ENCODE measurements around the gene MKKS.

The MKKS gene

DNA sequence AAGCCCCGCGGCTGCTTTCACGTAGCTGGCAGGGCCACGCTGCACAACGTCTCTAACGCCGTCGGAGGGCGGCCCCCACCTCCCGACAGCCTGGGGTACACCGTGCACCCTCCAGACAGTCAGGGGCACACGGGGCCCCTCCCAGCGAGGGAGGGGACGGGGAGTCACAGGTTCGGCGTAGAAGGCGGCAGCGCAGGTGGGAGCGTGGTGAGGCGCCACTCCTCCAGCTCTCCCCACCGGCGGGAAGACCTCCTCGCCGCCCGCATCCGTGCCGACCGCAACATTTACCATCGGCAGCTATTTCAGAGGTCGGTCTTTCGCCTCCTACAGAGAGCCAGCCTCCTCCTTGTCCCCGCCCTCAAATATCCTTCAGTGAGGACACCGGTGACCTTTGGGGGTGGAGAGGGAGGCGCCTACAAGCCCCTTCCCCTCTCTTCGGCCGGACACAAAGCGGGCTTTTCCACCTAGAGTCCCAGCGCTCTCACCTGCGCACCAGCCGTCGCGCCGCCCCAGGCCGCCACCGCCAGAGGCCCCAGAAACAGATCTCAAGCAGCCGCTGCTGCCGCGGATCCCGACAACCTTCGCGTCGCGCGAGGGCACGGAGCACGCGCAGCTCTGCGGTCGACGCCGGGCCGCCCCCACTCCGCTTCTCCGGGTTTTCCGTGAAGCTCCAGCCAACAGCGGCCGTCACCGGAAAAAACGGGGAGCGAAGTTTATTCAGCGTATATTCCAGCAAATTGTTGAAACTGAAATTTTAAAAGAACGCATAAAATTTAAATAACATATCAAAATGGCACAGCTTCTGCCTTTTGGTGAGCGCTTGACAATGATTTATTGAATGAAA lies at the start of gene MKKS:
TSS of gene MKKS (minus strand) at position 600 of the 844 bp plus-strand sequence. CDS start 20,708 bp downstream, outside the sequence.
- peak; percentile 90 for DNase-seq

DNA sequence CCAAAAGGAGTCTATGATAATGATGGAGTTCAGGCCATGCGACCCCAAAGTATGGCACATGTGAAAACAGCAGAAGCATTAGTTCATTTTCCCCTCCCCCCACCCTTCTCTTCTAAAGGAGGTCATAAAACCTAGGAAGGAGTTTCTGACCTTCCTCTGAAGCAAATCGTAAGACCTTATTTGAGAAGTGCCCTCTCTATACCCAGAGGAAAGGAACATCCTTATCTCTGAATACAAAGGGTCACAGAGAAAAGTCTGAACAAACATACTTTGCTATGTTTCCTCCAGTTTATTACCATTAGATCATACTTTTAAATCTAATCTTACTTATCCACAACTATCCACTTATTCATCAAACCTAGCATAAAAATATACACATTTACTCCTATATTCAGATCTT lies 49.7 kb upstream of the MKKS start:
- DNase-seq, result no peak

DNA sequence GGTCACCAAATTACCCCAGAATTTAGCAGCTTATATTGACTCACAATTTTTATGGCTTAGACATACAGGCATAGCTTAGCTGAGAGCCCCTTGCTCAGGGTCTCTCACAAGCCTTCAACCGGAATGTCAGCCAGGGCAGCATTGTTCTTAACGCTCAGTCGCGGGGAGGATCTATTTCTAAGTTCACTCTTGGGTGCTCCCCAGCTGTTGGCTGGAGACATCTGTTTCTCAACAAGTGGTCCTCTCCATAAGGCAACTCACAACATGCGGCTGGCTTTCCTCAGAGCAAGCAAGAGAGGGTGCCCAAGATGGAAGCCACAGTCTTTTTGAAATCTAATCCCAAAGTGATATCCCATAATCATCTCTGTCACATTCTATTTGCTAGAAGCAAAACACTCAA lies 47.7 kb upstream of the MKKS start:
- DNase-seq, result no peak

DNA sequence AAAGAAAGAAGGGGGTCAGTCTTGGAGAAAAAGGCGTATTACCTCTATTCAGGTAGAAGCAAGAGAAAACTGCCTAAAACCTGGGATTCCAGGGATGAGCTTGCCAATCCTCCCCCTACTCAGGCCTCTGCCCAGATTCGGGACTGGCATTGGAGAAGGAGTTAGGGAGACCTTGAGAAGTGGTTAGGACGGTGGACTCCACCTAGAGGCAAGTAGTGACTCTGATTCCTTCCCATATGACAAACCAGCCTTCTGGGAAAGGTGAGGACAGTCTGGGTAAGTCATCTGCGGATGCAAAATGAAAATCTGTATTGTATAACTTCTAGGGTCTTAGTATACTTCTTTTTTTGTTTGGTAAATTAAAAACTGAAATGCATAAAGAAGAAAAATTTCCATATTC lies 44.9 kb upstream of the MKKS start:
- no peak for DNase-seq

DNA sequence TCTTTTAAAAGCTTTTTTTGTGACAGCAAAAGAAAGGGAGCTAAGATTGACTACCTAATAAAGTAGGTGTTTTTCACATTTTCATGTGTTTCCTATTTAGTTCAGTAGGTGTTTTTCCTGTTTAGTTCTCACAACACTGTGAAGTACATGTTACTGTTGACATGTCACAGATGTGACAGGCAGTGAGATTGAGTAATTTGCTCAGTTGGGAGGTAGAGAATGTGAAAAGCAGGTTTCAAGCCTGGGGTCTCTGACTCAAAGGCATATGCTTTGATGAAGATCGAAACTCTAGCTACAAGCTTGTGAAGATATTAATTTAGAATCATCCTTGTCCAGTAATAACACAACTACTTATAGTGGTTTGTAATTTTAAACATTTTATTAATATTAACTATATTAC lies 44.2 kb upstream of the MKKS start:
- DNase-seq, result peak; percentile 56

DNA sequence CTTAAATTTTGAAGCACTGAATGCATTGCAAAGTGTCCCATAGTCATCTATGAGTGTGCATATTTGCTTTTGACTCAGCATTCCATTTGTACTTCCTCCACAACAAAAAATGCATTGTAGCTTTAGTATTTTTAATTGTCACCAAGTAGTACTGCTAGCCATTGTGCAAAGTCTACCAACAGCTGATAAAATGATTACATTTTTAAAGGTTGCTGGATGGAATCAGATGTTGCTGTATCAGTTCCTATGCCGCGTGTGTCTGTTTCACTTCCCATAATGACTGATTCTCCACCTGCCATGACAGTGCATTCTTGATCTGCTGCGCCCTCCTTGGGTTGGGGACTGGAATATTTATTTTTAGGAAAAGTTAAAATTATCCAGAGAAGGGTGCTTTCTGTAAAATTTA lies 42.3 kb upstream of the MKKS start:
- DNase-seq, result peak; percentile 51

DNA sequence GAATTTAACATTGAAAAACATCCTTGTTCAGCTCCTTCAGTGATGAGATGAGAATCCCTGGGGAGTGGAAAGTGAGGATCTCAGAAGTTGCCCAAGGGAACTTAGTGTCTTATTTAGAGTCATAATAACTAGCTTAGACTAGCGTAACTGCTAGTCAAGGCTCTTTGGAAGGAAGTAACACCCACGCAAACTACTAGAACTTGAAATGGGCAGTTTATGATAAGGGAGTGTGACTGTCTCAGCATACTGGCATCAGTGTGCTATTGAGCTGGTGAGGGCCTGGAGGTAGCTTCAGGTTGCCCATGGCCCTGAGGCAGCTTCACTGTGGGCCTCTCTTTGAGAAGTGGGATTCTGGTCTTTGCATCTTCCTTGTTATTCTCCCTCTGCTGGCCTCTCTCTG lies 41.2 kb upstream of the MKKS start:
- peak; percentile 15 for DNase-seq

DNA sequence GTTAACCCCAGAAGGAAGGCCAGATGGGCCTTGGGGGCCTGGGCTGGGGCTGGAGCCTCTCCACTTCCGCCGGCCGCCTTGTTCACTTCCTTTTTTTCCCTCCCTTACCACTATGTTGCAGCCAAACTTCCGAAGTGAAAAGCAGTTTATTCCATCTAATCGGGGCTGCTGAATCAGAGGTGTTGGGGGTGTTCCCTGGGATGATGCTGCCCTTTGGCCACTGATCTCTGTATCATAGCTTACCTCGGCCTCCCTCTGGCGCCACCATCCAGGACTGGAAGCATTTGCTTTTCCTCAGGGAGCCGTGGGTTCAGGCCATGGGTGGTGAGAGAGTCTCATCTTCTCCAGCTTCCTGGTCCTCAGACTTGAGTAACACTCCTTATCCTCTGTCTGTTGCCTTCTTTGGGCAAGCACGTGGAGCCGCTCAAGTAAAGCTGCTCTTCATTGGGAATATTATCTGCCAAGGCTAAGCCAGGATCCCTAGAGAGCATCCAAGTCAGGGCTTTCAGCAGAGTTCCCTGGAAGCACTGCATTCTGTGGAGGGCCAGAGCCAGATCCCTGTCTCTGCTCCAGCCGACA lies 40.7 kb upstream of the MKKS start:
- no peak for DNase-seq

DNA sequence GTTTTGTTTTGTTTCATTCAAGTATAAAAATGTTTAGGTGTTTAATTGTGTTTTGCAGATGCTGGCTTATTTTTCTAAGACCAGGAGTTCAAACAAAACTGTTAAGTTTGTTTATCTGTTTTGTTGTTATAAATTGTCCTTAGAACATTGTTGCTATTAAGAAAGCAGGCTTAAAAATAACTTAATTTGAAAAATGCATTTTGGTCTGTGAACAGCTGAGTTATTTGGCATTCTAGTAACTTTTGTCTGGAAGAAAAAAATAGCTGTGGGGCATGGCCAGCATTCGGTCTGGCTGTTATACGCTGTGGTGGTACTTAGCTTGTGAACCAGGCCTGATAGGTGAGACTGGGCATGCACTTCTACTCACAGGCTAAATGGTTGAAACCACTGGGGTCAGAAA lies 38.8 kb upstream of the MKKS start:
- DNase-seq, result no peak

DNA sequence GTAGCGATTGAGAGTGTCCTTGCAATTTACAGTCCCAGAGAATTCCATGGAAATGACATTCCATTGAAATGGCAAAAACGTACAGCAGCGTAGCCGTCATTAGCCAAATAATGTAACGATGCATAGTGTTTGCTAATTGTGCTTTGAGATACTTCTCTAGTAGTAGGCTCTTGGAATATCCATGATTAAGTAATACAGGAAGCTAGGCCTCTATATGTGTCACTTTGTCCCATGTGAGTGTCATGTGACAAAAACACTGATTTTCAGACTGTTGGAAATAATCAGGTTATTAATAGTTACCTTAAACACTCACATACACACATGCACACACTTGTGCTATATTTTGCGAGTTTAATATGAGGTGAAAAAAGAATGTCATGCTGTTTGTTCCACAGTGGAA lies 36.3 kb upstream of the MKKS start:
- no peak for DNase-seq

DNA sequence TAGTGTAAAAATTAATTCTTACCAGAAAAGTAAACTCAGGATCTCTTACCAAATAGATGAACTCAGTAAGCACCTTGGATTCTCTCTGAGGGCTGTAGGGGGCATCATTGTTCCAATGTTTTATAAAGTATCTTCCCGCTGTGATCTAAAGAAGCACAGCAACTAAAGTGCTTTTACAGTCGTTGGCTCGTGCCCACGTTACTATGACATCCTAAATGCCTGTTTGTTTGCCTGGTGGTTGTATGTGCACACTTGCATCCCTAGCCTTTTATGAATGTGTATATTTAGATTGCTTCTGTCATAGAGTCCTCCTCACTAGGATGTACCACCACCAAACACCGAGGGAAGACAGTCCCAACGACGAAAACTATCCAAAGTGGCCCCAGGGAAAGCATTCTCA lies 35.6 kb upstream of the MKKS start:
- DNase-seq, result peak; percentile 46

DNA sequence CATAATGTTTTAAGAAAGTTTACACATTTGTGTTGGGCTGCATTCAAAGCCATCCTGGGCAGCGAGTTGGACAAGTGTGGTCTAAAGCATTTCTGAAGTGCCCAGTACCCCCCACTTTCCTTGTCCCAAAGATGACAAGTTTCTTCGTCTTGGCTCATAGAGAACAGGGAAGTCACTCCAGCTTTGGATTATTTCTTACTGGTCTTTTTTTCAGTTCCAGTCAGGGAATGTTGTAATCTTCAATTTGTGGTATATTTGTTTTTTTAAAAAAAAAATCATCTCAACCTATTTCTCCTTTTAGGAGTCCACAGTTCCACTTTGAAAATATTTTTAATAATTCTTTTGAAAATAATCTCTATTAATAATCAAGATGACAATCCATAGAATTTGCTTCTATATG lies 35.0 kb upstream of the MKKS start:
- DNase-seq, result no peak

DNA sequence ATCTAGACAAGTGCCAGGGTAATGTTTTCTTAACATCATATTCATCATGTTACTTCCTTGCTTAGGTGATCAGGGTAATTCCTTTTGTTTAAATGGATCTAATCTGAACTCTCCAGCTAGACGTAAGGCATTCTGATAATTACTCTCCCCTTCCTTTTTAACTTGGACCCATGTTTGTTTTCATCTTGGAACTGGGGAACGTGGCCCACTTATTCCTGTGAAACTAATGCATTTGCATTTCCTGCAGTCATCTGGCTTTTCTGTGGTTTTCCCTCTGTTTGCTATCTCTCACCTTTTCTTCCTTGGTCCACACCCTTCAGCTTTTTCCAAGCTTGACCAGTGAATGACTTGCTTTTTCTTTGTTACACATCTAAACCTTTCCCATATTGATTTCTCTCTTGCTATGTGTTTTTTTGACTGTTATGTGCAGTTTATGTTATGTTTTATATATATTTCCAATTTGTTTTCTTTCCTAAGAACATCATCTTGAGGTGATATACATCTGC lies 34.4 kb upstream of the MKKS start:
- no peak for DNase-seq

DNA sequence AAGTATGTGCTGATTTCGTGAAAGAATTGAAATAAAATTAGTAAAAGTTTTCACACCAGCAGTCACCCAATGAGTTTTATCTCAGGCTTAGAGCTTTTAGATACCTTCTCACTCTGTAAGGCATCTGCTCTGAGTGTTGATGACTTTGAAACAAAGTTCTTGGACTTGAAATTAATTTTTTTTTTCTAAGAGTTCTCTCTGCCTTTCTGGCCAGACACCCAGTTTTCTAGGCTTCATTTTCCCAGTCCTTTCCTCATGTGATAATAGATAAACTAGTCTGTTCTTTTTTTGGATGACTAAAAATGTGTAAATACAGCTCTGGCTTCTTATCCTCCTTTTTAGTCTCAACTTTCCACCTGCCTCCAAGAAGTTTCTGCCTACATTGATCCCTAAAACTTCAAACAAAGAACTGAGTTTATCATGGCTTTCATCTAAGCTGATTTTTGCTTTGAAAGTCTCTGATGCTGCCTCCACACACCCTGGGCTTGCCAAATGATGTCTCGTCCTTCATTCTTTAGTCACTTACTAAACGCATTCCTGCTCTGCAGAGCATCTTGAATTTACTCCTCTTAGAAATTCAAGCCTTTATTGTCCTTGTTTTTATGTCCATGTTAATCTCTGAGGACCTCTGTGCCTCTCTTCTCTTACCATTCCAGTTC lies 33.8 kb upstream of the MKKS start:
- DNase-seq, result no peak

DNA sequence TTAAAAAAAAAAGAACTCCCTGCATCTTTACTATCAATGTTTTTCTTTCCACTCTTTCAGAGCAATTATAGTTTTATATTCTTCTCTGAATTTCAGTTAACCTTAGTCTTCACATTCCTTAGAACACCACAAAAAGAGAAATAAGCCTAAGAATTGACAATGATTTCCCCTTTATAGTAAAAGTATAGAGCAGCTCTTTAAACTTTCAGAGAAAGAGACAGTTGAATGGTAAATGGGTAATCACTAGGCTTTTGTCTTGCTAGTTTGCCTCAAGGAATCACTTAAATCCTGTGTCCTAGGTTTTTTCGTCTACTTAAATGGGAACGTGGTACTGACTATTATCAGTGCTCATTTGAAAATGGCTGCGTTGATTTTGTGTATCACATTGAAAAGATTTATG lies 32.8 kb upstream of the MKKS start:
- no peak for DNase-seq

DNA sequence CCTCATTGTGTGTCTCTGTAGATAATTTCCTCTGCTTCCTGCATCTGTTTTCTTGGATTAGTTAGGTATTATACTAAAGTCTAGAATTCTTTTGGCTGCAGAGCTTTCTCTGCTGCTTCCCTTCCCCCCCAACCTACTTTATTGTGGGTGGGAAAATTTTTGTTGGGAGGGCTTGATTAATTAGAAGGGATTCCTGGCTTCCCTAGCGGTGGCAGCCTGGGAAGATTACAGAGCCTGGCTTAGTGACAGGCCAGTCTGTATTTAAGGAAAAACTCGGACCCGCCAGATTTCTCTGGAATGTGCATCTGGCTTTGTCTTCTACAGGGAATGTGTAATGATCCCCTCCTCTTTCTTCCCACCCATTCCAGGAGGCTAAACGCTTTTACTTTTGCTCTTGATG lies 32.3 kb upstream of the MKKS start:
- DNase-seq, result no peak

DNA sequence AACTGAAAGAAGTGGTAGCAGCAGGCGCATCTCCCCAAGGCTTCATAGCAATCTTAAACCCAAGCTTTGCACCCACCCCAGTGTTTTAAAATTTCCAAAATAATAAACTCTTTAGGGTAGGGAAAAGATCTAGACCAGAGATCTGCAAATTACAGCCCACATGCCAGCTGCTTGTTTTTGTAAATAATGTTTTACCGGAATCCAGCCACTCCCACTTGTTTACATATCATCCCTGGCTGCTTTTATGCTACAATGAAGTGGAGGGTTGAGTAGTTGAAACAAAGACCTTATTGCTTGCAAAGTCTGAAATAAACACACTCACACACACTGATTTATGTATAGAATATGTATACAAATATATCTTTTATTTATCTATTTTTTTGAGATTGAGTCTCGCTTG lies 31.1 kb upstream of the MKKS start:
- no peak for DNase-seq

DNA sequence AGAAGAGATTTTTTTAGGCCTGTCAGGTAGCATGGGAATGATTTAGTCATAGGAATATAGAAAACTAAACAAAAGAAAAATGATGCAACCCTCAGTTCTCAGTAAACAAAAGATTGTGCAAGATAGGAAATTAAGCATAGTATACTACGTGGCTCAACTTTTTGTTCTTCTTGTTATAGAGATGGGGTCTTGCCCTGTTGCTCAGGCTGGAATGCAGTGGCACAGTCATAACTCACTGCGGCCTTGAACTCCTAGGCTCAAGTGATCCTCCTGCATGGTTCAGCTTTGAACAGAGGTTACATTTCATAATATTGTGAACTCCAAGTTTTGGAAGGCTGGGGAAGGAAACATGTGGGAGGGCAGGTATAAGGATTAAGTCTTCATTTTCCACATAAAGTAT lies 29.6 kb upstream of the MKKS start:
- no peak for DNase-seq

DNA sequence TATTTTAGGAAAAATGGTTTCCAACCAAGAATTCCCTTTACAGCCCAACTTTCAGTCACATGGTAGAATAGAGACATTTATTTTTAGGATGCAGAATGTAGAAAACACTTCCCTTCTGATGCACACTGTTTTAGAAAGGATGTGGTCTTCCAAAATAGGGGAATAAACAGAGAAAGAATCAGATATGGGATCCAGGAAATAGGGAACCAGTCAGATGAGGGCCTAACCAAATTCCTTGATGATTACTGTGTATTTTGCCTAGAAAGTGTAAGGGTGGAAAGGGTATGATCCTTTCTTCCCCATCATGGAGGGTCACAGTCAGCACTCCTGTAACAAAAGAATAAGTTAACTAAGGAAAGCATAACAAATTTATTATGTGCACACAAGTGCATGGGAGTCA lies 28.5 kb upstream of the MKKS start:
- DNase-seq, result no peak

DNA sequence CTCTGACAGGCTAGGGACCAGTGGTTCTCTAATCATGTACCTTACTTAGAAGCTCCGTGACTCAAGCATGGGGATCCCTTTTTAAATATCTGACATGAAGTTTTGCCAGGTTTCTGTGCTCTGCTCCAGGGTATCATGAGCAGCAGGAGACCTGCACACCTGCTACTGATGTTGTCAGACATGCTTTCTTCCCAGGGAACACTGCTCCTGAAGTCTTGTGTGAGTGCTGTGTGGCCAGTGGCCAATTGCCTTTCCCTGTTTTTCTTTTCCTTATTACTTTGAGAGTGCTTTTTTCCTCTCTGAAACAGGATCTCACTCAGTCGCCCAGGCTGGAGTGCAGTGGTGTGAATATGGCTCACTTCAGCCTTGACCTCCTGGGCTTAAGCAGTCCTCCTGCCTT lies 27.5 kb upstream of the MKKS start:
- no peak for DNase-seq

DNA sequence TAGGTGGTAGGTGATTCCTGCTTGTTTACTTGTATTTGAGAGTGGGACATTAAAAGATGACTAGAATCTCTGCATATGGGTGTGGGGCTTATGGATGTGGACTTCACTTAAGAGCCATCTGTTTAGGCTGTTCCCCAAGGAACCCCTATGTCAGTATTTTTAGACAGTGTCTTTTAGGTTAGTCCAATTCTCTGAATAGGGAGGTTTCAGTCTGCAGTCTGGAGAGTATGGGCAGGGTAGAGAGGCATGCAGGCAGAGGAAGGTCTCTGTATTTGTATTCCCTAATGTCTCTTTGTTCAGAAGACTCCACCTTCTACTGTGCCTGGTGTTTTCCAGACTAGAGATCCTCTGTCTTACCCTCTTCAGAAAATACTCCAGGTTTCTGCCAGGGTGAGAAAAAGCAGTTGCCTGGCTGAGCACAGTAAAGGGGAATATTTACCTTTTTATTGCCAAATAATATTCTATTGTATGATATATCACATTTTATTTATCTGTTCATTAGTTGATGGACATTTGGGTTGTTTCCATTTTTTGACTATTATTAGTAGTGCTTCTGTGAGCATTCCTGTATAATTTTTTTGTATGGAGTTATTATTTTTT lies 20.2 kb upstream of the MKKS start:
- DNase-seq, result no peak

DNA sequence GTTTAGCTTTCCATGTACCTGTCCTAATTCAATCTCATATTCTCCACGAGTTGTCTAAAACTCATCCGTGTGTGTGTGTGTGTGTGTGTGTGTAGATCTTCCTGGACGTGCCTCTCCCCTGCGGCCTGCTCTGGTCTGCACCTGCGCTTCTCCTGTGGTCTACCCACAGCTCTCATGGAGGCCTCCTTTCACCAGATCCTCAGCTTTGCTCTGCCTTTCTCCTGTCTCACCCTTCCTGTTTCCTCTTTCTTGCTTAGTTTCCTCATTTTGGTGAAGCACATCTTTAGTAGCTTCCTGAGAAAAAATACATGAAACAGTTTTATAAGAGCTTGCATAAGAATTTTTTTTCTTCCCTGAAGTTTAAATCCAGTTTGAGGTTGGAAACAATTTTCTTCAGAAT lies 19.2 kb upstream of the MKKS start:
- peak; percentile 62 for DNase-seq

DNA sequence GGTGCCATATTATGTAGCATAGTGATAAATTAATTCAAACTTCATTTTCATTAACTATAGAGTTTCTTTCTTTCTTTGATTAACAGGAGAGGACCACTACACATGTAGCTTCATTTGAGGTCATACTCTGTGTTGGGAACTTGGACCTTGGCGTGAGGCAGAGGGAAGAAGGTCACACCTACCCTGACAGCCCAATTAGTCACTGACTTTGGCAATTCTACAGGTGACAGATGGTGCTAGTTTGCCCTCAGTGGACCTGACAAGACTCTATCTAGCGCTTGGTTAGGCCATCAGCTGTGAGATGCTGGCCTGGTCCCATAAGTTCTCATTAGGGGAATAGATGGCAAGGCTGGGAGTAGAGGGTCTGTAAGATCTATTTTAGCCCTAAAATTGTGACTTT lies 15.2 kb upstream of the MKKS start:
- no peak for DNase-seq

Data from activated CD4-positive, alpha-beta T cell treated with anti-CD3 and anti-CD28 coated beads, Interleukin-2, Interleukin-6, amounts not matched to agents 100 ng/mL and 50 ng/mL, durations not matched to agents 16 hours and 8 hours (primary cell).